Endometrial microvascular endothelial cells (primary cell): ENCODE results near the gene CADM3. TPM values are rescaled to one million over a fixed set of nuclear protein-coding genes. Genes with fewer than 3 reads are reported as not detected.

ENCODE experiments used
- in situ Hi-C: cut with HindIII; loops from 2 replicates; pipeline ENCODE4 v1.10.0; 2017; ENCODE audit warnings: low sequenced_read_pairs, low pct_unique_long_range_greater_than_20kb; ENCODE audit errors: inconsistent ontology term
- total RNA-seq: library from RNA; depleted of rRNA; stranded (reverse); fragments of >200 nt; gene quantifications from one replicate; pipeline ENCODE4 v1.2.3, GENCODE V29; 2015; ENCODE audit errors: inconsistent ontology term

Gene CADM3
- total RNA-seq, 1 donor from 2014 or later = 1.2 TPM

DNA sequence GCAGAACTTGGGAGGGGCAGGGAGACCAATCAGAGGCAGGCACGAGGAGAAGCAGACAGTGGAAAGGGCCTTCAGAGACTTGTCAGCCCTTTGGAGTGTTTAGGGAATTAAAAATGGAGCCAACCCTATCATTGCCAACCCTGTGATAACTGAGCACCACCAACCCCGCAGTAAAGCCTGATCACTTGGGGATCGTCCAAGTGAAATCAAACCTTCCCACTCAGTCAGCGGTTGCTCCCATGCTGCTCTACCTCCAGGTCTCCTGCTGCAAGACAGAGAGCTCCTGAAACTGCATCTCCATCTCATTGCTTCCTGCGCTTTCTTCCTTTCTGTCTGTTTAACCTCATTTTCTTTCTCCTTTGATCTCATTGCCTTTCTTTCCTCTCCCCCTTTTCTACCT, 28.5 kb downstream of the CADM3 start:
- in situ Hi-C loops = loop anchor here (25.0 kb wide), 1 partner anchor 687 kb away; no protein-coding TSS in a partner anchor

- in situ Hi-C loops = no loop called here
These were observed 29.4 kb downstream of the CADM3 start for GRCh38 chr1:159200769-159201168.

DNA sequence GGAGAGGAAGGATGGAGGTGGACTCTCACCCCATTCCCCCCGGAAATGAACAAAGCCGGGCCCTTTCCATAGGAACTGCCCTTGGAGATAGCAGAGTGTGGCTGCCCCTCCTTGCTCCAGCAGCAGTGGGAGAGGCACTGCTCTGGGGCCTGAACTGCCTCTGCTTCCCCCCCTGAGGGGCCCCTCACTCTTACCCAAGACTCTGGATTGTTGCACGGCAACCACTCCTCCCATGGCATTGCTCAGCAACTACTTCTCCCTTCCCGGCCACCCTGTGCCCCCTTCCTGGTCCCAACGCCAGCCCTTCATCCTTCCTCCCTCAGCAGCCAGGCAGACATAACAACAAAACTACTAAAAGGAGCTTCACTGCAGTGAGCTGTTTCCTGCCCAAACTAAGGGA, 30.2 kb downstream of the CADM3 start:
- in situ Hi-C loops = no loop called here

- in situ Hi-C loops = no loop called here
These were observed 32.2 kb downstream of the CADM3 start for GRCh38 chr1:159203610-159204009.

DNA sequence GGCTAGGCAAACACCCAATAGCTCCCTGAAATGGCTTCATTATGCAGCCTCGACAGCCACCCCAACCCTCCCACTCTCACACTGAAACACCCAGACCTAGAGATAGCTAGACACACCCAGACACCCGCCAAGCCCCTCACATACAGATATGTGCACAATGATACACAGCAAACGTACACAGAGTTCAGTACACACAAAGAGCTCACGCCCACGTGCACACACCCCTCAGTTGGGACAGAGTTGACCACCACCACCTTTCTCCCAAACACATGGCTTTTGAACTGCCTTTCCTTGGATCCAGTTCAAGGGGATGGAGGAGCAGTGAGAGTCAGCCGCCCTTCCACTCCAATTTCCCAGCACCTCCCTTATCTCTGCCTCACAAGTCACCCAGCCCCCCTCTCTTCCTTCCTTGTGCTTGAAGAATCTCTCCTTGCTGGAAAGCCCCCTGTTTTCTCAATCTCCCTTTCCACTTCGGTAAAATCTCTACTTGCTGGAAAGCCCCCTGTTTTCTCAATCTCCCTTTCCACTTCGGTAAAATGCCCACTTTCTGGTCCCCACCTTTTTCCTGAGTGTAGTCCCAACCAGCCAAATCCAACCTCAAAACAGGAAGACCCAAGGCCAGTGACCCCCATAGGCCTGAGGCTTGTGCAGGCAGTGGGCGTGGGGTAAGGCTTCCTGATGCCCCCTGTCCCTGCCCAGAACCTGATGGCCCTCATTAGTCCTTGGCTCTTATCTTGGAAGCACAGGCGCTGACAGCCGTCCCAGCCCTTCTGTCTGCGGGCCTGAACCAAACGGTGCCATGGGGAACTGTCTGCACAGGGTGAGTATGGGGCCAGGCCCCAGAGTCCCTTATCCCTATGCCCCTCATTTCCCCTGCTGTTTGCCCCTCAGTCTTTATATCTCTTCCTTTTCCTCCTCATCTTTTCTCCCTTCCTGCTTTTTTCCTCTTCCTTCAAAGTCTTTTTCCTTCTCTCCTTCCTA, 33.0 kb downstream of the CADM3 start, which contains the start of gene ACKR1:
TSS of gene ACKR1 (plus strand) at position 715 of the 981 bp plus-strand sequence. CDS start at position 800, 85 bp downstream.
- in situ Hi-C loops = no loop called here

GRCh38 chr1:159205225-159205624, 33.8 kb downstream of the CADM3 start:
- in situ Hi-C loops = no loop called here

GRCh38 chr1:159206110-159206509, 34.7 kb downstream of the CADM3 start:
- in situ Hi-C loops = no loop called here

- in situ Hi-C loops = no loop called here
These were observed 35.7 kb downstream of the CADM3 start for GRCh38 chr1:159207080-159207479.

- in situ Hi-C loops = no loop called here
These were observed 36.4 kb downstream of the CADM3 start for GRCh38 chr1:159207774-159208173.

- in situ Hi-C loops = no loop called here
These were observed 36.9 kb downstream of the CADM3 start for GRCh38 chr1:159208175-159208825.

- in situ Hi-C loops = no loop called here
These were observed 37.6 kb downstream of the CADM3 start for GRCh38 chr1:159209061-159209460.

DNA sequence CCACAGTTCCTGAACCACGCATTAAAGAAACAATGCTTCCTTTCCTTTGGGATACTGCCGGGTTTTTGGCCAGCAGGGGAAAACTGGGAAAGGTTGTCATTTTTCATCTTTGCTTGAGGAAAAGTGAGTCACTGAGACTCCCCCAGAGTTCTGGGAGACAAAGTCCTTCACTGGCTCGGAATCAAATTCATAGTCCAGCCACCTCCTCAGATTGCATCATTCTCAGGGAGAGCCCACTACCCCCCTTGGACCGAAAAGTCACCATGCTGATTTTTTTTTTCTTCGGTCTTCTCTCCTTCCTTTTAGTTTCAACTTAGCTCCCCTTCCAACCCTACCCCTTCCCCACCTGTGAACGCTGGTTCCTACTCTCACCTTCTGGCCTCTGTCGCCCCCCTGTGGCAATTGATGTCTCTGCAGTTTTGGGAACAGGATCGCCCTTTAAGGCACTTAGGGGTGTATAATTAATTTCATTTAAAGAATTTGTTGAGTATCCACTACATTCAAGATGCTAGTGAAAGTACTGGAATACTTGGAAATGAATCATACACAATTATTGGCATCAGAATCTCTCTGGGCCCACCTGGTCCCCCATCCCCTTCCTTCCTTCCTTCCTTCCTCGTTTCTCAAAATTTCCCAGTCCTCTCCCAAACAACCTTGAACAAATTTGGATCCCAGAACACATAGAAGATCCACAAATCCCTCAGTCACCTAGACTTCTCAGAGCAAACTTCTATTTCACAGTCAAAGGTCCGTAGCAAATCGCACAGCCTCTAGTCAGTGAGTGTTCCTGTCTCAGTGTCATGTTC, 40.1 kb downstream of the CADM3 start:
- in situ Hi-C loops = no loop called here

- in situ Hi-C loops = no loop called here
These were observed 41.2 kb downstream of the CADM3 start for GRCh38 chr1:159212596-159212995.

- in situ Hi-C loops = no loop called here
These were observed 42.8 kb downstream of the CADM3 start for GRCh38 chr1:159214149-159214760.

- in situ Hi-C loops = no loop called here
These were observed 47.5 kb downstream of the CADM3 start for GRCh38 chr1:159218649-159219636.

DNA sequence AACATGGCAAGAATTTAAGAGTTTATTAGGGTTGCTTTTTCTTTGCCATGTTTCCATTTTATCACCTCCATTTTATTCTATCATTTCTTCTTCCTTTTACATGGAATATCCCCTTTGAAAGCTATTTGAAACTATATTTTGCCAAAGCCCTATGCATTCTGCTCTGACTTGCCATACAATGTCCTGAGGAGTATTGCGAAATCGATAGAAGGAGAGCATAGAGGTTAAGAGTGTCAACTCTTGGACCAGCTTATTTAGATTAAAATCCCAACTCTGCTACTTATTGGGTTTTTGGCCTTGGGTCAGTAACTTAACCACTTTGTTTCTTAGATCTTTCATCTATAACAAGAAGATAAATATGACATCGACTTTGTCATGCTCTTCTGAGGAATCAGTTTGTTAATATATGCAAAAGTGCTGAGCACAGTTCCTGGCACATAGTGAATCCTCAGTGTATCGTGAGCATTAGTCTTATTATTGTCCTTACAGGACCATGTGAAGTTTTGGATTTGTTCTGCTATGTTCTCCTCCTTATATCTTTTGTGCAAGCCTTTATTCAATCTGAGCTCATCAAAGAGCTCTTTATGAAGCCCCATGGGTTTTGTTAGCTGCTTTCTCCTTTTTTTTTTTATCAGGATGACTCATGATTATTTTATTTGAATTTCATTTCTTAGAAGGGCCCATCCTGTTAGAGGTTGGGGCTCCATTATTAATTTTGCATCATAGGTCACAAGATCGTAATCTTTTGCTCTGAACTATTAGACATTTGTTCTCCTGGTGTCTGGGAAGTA, 50.9 kb downstream of the CADM3 start:
- in situ Hi-C loops = no loop called here

DNA sequence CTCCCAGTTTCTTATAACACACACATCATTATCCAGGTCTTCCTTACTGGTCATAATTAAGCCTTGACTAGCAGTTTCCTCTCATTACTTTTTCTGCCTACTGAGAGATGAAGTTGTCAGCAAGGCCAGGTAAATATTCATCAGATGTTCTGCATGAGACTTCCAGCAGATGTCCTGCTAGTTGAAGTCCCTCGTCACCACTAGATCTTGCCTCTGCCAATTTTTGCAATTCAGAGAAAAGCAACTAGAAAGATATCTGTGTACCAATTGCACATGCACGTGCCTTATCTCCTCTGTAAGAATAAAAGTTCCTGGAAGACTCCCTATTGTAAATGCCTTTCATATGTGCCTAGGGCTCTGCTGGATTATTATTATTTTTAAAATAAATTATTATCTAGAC, 51.6 kb downstream of the CADM3 start:
- in situ Hi-C loops = no loop called here
